ENCODE results near the gene CTNNA3. TPM values are rescaled to one million over a fixed set of nuclear protein-coding genes. Genes with fewer than 3 reads are reported as not detected.
"Not testable (repeated sequence)": the region's sequence is repeated elsewhere in the genome, so short reads cannot be mapped to it uniquely, and the experiment has no call there.

CTNNA3 gene
- total RNA-seq, 1 donor from 2014 or later = 0.46 TPM

- H3K4me3 ChIP-seq (ENCODE audit: low read depth, low read length) = no peak overlapping the region
- no peak for TF ChIP-seq CTCF (conservative IDR thresholded peaks at IDR 0.05; ENCODE audit: low read depth, low read length)
These were observed 225.0 kb downstream of the CTNNA3 start for GRCh38 chr10:67471022-67471421.

GRCh38 chr10:67464278-67464677, 231.7 kb downstream of the CTNNA3 start:
- TF ChIP-seq CTCF (conservative IDR thresholded peaks at IDR 0.05; ENCODE audit: low read depth, low read length) = no peak
- no peak overlapping the region for H3K4me3 ChIP-seq (ENCODE audit: low read depth, low read length)
- DNase-seq (ENCODE audit: low read depth) = no peak

More at GRCh38 chr10:67471022-67471421, 225.0 kb downstream of the CTNNA3 start:
- DNase-seq (ENCODE audit: low read depth) = no peak

GRCh38 chr10:67452892-67453291, 243.1 kb downstream of the CTNNA3 start:
- no peak overlapping the region for H3K4me3 ChIP-seq (ENCODE audit: low read depth, low read length)
- no peak for DNase-seq (ENCODE audit: low read depth)
- TF ChIP-seq CTCF (conservative IDR thresholded peaks at IDR 0.05; ENCODE audit: low read depth, low read length) = no peak

- no peak for TF ChIP-seq CTCF (conservative IDR thresholded peaks at IDR 0.05; ENCODE audit: low read depth, low read length)
- no peak overlapping the region for H3K4me3 ChIP-seq (ENCODE audit: low read depth, low read length)
- DNase-seq (ENCODE audit: low read depth) = no peak
These were observed 257.2 kb downstream of the CTNNA3 start for GRCh38 chr10:67438605-67439304.

- H3K4me3 ChIP-seq (ENCODE audit: low read depth, low read length) = no peak overlapping the region
- TF ChIP-seq CTCF (conservative IDR thresholded peaks at IDR 0.05; ENCODE audit: low read depth, low read length) = no peak
- no peak for DNase-seq (ENCODE audit: low read depth)
These were observed 262.7 kb downstream of the CTNNA3 start for GRCh38 chr10:67433276-67433675.

GRCh38 chr10:67402620-67403019, 293.4 kb downstream of the CTNNA3 start:
- DNase-seq (ENCODE audit: low read depth) = no peak
- H3K4me3 ChIP-seq (ENCODE audit: low read depth, low read length) = no peak overlapping the region
- no peak for TF ChIP-seq CTCF (conservative IDR thresholded peaks at IDR 0.05; ENCODE audit: low read depth, low read length)

GRCh38 chr10:67401711-67402110, 294.3 kb downstream of the CTNNA3 start:
- no peak overlapping the region for H3K4me3 ChIP-seq (ENCODE audit: low read depth, low read length)
- DNase-seq (ENCODE audit: low read depth) = no peak
- TF ChIP-seq CTCF (conservative IDR thresholded peaks at IDR 0.05; ENCODE audit: low read depth, low read length) = no peak

GRCh38 chr10:67386841-67387533, 309.0 kb downstream of the CTNNA3 start:
- not testable (repeated sequence) for DNase-seq (ENCODE audit: low read depth)
- H3K4me3 ChIP-seq (ENCODE audit: low read depth, low read length) = peak overlapping the region; percentile 8
